Liver (tissue), 3 donors: ENCODE measurements around the gene SHH.
"Not testable (repeated sequence)": the region's sequence is repeated elsewhere in the genome, so short reads cannot be mapped to it uniquely, and the experiment has no call there.

Source experiments
- CTCF ChIP-seq: fragments of 150-350 bp; IDR thresholded peaks from 2 replicates; pipeline ENCODE4 v1.5.1; 2017; ENCODE audit warnings: improper control_type of control experiment, low read depth, low read length; ENCODE audit not compliant: missing input control
- FOXA1 ChIP-seq: IDR thresholded peaks from 2 replicates; pipeline ENCODE4 v1.6.1; 2016; ENCODE audit warnings: antibody characterized with exemption
- GABPA ChIP-seq, 2 donors: IDR thresholded peaks in 1 of 2; conservative IDR thresholded peaks in 1 of 2; 2 replicates each; pipeline ENCODE4 v1.6.1; 2016; ENCODE audit warnings: antibody characterized with exemption in 2 of 2, mild to moderate bottlenecking in 1 of 2, moderate library complexity in 1 of 2
- JUND ChIP-seq, 2 donors: IDR thresholded peaks; 2 replicates each; pipeline ENCODE4 v1.6.1; 2016; ENCODE audit warnings: antibody characterized with exemption in 2 of 2
- NR2F2 ChIP-seq: IDR thresholded peaks from 2 replicates; pipeline ENCODE4 v1.6.1; 2016; ENCODE audit warnings: antibody characterized with exemption
- REST ChIP-seq: IDR thresholded peaks from 2 replicates; pipeline ENCODE4 v1.6.1; 2016; ENCODE audit warnings: antibody characterized with exemption, mild to moderate bottlenecking
- SP1 ChIP-seq: IDR thresholded peaks from 2 replicates; pipeline ENCODE4 v1.6.1; 2018; ENCODE audit warnings: antibody characterized with exemption, mild to moderate bottlenecking
- YY1 ChIP-seq: IDR thresholded peaks from 2 replicates; pipeline ENCODE4 v1.6.1; 2016; ENCODE audit warnings: antibody characterized with exemption, mild to moderate bottlenecking
- TF ChIP-seq, protein P1 (sequence below): IDR thresholded peaks from 2 replicates; pipeline ENCODE4 v1.6.1; 2016; ENCODE audit warnings: antibody characterized with exemption
- TF ChIP-seq, protein P2 (sequence below): IDR thresholded peaks from 2 replicates; pipeline ENCODE4 v1.6.1; 2016; ENCODE audit warnings: antibody characterized with exemption
- TF ChIP-seq, protein P3 (sequence below): IDR thresholded peaks from 2 replicates; pipeline ENCODE4 v1.6.1; 2016; ENCODE audit warnings: antibody characterized with exemption
- donor health status: healthy.
- donor health status: healthy.

DNA sequence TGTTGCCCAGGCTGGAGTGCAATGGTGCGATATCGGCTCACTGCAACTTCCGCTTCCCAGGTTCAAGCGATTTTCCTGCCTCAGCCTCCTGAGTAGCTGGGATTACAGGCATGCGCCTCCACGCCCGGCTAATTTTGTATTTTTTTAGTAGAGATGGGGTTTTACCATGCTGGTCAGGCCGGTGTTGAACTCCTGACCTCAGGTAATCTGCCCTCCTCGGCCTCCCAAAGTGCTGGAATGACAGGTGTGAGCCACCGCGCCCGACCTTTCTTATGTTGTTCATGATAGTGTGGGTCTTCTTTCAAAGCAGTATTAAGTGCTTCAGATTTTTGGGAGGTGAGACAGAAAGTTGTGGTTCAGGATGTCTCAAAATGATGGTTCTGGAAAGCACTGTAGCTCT, 26.0 kb upstream of the SHH start:
- TF ChIP-seq CTCF; JUND (IDR thresholded peaks at IDR 0.05); REST; SP1; NR2F2; FOXA1; GABPA (IDR thresholded peaks at IDR 0.05 in 1 of 2, conservative IDR thresholded peaks at IDR 0.05 in 1 of 2); YY1: not testable (repeated sequence)
- TF ChIP-seq, protein P1, sequence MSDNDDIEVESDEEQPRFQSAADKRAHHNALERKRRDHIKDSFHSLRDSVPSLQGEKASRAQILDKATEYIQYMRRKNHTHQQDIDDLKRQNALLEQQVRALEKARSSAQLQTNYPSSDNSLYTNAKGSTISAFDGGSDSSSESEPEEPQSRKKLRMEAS = not testable (repeated sequence)
- TF ChIP-seq, protein P2, sequence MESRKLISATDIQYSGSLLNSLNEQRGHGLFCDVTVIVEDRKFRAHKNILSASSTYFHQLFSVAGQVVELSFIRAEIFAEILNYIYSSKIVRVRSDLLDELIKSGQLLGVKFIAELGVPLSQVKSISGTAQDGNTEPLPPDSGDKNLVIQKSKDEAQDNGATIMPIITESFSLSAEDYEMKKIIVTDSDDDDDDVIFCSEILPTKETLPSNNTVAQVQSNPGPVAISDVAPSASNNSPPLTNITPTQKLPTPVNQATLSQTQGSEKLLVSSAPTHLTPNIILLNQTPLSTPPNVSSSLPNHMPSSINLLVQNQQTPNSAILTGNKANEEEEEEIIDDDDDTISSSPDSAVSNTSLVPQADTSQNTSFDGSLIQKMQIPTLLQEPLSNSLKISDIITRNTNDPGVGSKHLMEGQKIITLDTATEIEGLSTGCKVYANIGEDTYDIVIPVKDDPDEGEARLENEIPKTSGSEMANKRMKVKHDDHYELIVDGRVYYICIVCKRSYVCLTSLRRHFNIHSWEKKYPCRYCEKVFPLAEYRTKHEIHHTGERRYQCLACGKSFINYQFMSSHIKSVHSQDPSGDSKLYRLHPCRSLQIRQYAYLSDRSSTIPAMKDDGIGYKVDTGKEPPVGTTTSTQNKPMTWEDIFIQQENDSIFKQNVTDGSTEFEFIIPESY = not testable (repeated sequence)
- TF ChIP-seq, protein P3, sequence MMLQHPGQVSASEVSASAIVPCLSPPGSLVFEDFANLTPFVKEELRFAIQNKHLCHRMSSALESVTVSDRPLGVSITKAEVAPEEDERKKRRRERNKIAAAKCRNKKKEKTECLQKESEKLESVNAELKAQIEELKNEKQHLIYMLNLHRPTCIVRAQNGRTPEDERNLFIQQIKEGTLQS = not testable (repeated sequence)
